ENCODE data around the gene CTNNBL1.

GRCh38 chr20:37688093-37688492 lies 5.7 kb upstream of the CTNNBL1 start:
- no peak for TF ChIP-seq CTCF (IDR thresholded peaks at IDR 0.05)
- no peak for TF ChIP-seq PREB (CRISPR knock-in tag; IDR thresholded peaks at IDR 0.05; ENCODE audit: borderline replicate concordance)
- no peak for TF ChIP-seq ESRRA (CRISPR knock-in tag; IDR thresholded peaks at IDR 0.05; ENCODE audit: borderline replicate concordance)
- no peak for TF ChIP-seq GTF2I (CRISPR knock-in tag; conservative IDR thresholded peaks at IDR 0.05)
- no peak for TF ChIP-seq ZNF416 (CRISPR knock-in tag; IDR thresholded peaks at IDR 0.05)
- no peak for TF ChIP-seq FOXJ3 (CRISPR knock-in tag; IDR thresholded peaks at IDR 0.05; ENCODE audit: borderline replicate concordance)
- TF ChIP-seq ATF1 (CRISPR knock-in tag; IDR thresholded peaks at IDR 0.05): no peak
- TF ChIP-seq MAX (CRISPR knock-in tag; IDR thresholded peaks at IDR 0.05): no peak
- no peak for TF ChIP-seq ETV6 (CRISPR knock-in tag; IDR thresholded peaks at IDR 0.05)
- no peak for TF ChIP-seq ATF2 (CRISPR knock-in tag; IDR thresholded peaks at IDR 0.05; ENCODE audit: borderline replicate concordance, low read depth)
- TF ChIP-seq E2F1 (CRISPR knock-in tag; IDR thresholded peaks at IDR 0.05): no peak
- TF ChIP-seq HMGXB4 (CRISPR knock-in tag; IDR thresholded peaks at IDR 0.05): no peak
- TF ChIP-seq TCF7 (CRISPR knock-in tag; IDR thresholded peaks at IDR 0.05; ENCODE audit: low read depth): no peak
- no peak for TF ChIP-seq USF2 (CRISPR knock-in tag; IDR thresholded peaks at IDR 0.05)
